Germinal center (tissue), 1 donor: ENCODE data around the gene DYNC1H1.
A peak's percentile ranks its signal among the peaks of the same experiment; 100 is the strongest.

Source experiments
- DNase-seq: peaks from one replicate; pipeline ENCODE4 v3.0.0; 2012; ENCODE audit warnings: mixed read lengths, low spot score

Gene DYNC1H1

DNA sequence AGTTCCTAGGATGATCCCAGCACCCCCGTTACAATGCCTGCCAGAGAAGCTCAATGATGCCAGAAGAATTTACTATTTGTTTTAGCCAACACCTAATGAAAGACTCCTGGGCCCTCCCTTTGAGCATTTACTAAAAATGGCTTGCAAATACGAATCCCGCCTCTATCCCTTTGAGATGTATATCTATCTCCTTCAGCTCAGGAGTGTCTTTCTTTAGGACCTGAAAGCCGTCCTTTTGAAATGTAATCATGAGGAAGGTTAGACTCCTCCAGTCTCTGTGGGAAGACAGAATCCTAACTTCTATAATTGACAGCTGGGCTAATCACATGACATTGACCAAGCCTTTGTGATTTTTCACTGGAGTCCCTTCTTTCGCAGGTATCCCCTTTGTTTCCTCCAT, 19.2 kb upstream of the DYNC1H1 start:
- DNase-seq, result no peak

- no peak for DNase-seq
Observed at GRCh38 chr14:101947577-101947903, 16.8 kb upstream of the DYNC1H1 start.

DNA sequence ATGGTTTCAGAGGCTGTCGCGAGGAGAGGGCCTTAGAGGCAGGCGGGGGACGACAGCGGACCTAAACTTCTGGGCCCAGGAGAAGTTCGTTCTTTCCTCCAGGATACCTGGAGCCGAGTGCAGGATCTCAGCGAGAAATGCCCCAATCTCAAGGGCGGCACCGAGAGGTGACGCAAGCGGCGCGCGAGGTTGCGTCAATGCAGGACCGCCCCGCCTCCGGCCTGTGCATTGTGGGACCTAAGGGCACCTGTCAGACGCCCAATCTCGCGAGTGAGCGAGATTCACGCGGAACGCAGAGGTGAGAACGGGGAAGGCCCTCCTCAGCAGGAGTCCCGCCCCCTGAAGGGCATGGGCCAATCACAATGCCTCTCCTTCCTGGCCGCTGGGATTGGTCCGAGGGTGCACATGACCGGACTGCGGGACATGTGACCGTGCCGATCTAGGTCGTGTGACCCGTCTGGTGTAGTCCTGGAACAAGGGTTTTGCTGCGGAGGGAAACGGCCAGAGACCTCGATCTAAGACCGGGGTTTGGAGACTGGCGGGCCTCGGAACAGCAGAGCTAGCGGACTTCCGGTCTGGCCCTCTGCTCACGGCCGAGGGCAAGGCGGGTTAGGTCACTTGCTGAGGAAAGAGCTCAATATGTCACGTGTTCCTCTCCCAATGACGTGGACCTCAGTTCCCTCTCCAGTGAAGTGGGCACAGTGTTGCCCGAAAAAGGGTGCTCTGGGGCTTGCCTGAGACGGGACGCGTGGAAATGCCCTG, 16.3 kb upstream of the DYNC1H1 start:
- DNase-seq, result peak; percentile 99

DNA sequence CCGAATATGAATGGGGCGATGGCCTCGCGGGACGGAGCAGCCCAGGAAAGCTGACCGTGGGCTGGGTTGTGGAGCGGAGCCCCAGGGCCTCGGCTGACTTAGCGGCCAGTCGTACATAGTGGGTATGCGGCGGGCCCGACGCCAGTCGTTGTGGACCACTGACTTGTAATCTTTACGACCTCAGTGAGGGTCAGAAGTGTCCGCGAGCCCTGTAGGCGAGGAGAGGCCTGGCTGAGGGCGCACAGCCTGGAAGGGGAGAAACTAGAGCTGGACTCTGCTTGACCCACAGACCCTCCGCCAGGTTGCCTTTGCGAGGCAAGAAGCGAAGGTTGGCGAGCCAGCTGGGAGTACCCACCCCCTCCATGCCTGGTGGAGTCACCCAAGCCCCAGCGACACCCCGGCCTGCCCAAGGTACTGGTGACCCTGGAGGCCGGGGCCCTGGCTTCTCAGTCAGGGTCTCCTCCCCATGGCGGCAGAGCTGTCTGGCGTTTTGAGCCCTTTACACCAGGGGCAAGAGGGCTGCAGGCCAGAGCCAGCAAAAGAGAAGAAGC, 15.6 kb upstream of the DYNC1H1 start:
- no peak for DNase-seq

DNA sequence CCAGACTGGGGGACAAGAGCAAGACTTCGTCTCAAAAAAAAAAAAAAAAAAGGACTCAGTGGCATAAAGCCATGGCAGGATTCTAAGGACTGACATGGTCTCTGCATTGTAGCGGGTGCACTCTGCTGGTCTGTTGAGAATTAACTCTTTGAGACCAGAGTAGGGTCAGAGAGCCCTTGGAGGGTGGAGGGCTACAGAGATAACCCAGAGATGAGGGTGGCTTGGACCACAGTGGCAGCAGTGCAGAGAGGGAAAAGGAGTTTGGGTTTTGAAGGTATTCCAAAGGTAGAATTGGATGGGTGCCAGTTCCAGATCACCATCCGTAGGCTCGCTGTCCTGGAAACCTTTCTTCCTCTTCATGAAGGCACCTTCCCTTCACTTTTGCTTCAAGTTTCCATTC, 14.3 kb upstream of the DYNC1H1 start:
- DNase-seq, result no peak

DNA sequence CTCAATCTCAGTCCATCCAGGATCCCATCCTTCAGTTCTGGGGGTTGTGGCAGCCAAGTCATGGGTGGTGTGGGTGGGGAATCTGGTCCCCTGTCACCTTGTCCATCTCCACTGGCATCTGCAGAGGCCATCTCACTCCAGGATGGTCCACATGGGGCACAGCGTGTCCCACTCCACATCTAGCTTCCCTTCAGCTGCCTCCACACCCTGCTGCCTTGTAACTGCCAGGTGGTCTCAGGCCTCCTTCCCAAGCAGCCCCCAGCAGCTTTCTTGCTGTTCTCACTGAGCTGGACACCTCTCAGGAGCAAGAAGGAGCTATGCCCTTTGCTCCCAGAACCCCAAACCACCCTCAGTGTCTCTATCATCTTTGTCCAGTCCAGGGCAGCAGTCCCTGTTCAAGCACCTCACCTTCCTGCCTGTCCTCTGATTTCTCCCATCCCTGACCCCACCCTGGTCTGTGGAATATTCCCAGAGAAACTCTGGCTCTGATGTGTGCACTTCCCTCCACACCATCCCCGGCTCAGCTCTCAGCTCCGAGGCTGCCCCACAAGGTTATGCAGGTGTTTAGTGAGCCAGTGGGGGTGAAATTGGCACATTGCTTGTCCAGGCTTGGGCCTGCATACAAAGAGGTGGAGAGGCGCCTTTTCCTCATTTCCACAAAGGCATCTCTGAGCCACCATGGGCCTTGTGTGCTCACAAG, 13.7 kb upstream of the DYNC1H1 start:
- DNase-seq, result no peak

DNA sequence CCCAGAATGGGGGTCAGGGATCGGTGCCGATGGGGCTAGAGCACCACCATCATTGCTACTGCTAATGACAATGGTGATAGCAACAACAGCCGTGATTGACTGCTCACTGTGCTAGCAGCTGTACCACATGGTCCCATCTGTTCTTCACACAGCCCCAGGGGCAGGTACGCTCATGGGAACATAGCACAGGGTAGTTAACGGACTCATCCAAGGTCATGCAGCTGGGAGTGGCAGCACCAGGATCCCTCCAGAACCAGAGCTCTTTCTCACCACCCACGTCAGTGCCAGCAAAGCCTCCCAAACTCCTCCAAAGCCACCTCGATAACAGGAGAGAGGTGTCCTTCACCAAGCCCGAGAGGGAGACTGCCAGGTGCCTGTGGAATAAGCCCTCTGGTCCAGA, 11.2 kb upstream of the DYNC1H1 start:
- no peak for DNase-seq

DNA sequence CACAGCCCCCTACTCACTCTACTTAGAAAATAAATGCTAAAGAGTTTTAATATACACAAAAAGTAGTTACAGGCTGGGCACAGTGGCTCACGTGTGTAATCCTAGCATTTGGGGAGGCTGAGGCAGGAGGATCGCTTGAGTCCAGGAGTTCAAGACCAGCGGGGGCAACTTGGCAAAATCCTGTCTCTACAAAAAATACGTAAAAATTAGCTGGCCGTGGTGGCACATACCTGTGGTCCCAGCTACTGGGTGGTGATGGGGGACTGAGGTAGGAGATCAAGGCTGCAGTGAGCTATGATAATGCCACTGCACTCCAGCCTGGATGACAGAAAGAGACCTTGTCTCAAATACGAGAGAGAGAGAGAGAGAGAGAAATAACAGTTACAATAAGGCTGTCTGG, 9.9 kb upstream of the DYNC1H1 start:
- DNase-seq, result no peak

- DNase-seq, result no peak
Observed at GRCh38 chr14:101955695-101956161, 8.6 kb upstream of the DYNC1H1 start.

- DNase-seq, result no peak
Observed at GRCh38 chr14:101956179-101956885, 8.0 kb upstream of the DYNC1H1 start.

DNA sequence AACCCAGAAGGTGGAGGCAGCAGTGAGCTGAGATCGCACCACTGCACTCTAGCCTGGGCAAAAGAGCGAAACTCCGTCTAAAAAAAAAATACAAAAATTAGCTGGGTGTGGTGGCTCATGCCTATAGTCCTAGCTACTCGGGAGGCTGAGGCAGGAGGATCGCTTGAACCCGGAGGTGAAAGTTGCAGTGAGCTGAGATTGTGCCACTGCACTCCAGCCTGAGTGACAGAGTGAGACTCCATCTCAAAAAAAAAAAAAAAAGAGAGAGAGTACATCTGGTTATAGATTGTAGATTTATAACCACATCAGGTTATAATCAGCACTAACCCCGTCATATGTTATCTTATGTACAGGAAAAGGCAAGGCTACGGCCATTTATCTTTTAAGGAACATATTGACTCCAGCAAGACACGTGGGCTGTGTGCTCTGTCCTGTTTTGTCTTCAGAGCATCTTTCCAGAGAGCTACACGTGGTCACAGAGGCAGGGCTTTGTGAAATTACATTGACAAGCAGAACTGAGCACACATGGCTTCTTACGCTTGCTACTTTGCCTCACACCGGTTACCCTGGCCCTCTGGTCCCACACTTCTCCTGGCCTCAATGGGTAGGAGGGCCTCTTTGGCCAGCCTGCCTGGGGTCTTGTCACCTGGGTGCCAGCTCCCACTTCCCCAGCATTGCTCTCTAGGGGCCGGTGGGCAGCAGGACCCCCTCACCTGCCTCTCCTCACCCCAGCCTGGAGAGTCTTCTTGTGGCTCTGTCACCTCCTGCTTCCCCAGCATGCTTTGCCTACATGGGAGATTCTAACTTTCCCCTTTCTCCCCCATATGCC, 6.8 kb upstream of the DYNC1H1 start:
- DNase-seq, result no peak

DNA sequence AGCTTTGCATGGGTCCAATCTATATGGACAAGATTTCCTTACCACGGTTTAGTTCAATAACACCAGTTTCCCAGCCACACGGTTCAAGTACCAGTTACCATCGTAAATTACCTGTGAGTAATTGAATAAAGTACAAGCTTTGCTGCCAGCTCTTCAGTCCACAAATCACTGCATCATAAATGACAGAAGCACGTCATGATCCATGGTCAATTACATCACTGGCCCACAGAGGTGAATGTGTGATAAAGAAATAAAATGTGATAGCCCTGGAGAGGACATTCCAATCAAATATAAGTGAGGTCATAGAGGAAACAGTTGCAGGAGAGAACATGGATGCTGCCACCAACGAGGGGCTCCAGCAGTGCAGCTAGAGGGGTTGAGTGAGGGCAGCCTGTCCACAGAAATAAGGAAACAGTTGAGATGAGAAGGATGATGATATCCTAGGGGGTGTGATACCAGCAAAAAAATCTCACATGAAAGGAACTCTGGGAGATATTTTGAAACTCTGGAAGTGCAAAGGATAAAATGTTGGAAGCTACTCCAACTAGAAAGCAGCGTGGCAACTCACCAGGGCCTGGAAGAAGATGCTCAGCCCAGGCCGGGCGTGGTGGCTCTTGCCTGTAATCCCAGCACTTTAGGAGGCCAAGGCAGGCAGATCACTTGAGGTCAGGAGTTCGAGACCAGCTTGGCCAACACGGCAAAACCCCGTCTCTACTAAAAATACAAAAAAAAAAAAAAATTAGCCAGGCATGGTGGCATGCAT, 5.8 kb upstream of the DYNC1H1 start:
- DNase-seq, result no peak

- DNase-seq, result no peak
Observed at GRCh38 chr14:101959277-101959676, 5.1 kb upstream of the DYNC1H1 start.

GRCh38 chr14:101960225-101960624, 4.1 kb upstream of the DYNC1H1 start:
- DNase-seq, result no peak

DNA sequence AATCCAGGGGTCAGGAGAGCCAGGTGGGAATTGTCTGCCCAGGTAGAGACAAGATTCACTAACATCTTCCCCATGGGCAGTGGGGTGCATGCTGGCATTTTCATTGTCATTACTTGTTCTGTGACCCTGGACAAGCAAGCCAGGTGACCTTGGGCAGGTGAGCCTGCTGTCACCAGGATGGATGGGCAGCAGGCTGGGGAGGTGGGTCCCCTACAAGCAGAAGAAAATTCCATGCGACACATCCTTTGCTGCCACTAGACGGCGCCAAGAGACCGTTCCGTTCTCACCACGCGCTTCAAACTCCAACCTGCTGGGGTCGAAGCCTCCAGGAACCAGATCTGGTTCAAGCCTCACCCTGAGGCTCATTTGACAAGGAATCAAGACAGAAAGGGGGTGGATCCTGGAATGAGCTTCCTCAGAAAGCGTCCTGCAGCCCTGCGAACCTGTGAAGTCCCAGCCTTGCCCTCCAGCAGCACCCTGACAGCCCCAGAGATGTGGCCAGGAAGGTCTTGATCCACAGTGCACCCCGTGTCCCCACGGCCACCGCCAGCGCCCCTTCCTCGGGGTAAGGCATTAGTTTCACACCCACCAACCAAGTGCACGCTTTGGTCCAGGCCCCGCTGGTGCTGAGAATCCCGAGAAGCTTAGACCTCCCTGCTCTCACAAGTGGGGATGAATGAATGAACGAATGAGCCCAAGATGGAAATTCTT, 3.2 kb upstream of the DYNC1H1 start:
- peak; percentile 77 for DNase-seq

DNA sequence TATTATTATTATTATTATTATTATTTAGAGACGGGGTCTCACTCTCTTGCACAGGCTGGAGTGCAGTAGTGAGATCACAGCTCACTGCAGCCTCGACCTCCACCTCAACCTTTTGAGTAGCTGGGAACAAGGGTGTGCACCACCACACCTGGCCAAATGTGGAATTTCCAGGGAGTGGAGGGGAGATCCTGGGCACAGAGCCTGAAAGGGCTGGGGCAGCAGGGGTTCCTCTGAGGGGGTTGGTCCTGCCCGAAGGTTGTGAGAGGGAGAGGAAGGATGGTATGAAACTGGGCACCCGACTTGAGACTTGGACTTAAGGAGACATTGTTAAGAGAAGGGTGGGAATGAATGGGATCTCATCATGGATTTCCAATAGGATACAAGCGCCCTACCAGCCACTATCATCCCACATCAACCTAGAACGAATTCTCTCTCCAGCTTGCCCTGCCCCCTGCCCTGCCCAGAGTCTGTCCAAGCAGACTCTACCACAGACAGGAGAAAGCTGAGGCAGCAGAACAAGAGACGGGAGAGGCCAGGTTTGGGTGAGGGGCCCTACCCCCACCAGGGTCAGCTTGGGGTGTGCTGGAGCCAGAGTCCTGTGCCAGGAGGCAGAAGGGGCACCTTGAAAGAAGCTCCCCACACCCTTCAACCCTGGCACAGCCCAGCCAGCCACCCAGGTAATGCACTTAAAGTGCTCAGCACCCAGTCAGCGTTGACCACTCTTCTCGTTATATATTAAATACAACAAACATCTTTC, 2.4 kb upstream of the DYNC1H1 start:
- DNase-seq, result no peak

DNA sequence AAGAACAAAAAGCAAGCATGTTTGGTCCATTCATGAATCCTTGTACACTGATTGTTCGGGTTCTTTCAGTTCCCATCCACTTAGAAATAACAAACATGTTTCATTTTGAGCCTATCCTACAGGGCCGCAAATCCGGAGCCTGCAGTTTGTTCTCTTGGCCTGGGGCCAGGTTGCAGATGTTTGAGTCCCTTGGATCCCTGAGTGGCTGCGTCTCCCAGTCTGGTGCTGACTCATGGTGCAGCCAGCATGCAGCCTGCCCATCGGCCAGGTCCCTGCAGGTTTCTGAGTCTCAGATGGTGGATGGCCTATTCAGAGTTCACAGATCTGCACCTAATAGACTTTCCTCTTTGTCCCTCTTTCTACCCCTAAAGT, 1.9 kb upstream of the DYNC1H1 start:
- no peak for DNase-seq

GRCh38 chr14:101963052-101963451, 1.3 kb upstream of the DYNC1H1 start:
- no peak for DNase-seq

DNA sequence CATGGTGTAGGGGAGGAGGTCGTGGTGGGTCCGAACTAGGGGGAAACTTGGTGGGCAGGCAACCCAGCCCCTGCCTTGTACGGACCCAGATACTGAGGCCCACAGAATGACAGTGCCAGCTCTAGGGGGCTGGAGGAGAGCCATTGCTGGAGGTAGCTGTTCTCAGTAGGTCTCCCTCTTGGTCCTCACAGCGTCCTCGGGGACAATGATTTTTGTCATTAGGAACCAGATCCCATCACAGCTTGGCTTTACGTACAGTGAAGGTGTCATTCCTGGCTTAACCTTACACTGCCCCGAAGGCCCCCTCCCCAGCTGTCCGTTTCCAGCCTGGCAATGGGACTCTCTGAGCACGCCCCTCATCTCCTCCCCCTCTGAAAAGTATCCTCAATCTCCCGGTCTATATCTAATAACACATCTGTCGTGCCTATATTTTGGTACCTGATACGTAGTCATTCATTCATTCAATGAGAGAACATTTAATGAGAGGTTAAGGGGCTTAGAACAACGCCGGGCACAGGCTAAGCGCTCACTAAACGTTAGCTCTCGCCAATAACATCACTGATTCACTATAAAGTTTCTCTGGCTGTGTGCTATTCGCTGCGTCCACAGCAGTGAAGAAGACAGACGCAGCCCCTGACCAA, 597 bp upstream of the DYNC1H1 start:
- DNase-seq, result no peak
